ENCODE measurements around the gene XPO6. TPM values are rescaled to one million over a fixed set of nuclear protein-coding genes. Genes with fewer than 3 reads are reported as not detected.

The XPO6 gene
- total RNA-seq, 2 donors from 2014 or later: 17.9 to 29.8 TPM

- H3K4me1 ChIP-seq: peaks cover 0 to 19% of the 10 kb centered on the region in 2 donors
- no peak overlapping the region for H3K4me3 ChIP-seq
- DNase-seq (ENCODE audit: low spot score): no peak
- H3K27ac ChIP-seq: no peak overlapping the region
- TF ChIP-seq CTCF (IDR thresholded peaks at IDR 0.05): no peak
- peaks cover 13% of the 10 kb centered on the region for H3K36me3 ChIP-seq
- no peaks in the 10 kb centered on the region for H3K9me3 ChIP-seq
- H3K27me3 ChIP-seq: no peaks in the 10 kb centered on the region
Measured at GRCh38 chr16:28161626-28162025, 50.1 kb downstream of the XPO6 start.

GRCh38 chr16:28158136-28158535 is 53.6 kb downstream of the XPO6 start:
- H3K4me1 ChIP-seq: peaks cover 0 to 11% of the 10 kb centered on the region in 2 donors
- no peaks in the 10 kb centered on the region for H3K27me3 ChIP-seq
- H3K4me3 ChIP-seq: no peak overlapping the region
- no peak overlapping the region for H3K27ac ChIP-seq
- H3K9me3 ChIP-seq: no peaks in the 10 kb centered on the region
- no peak for TF ChIP-seq CTCF (IDR thresholded peaks at IDR 0.05)
- H3K36me3 ChIP-seq: peaks cover 23% of the 10 kb centered on the region
- DNase-seq (ENCODE audit: low spot score): no peak

GRCh38 chr16:28156056-28156680 is 55.6 kb downstream of the XPO6 start:
- Histone ChIP-seq H3K27me3 (no peaks in the 10 kb centered on the region), H3K4me3 (no peak overlapping the region), H3K4me1 (peaks cover 0 to 11% of the 10 kb centered on the region in 2 donors), H3K27ac (no peak overlapping the region), H3K9me3 (no peaks in the 10 kb centered on the region), H3K36me3 (peaks cover 42% of the 10 kb centered on the region)
- no peak for DNase-seq (ENCODE audit: low spot score)
- no peak for TF ChIP-seq CTCF (IDR thresholded peaks at IDR 0.05)

GRCh38 chr16:28155293-28155692 is 56.5 kb downstream of the XPO6 start:
- no peak overlapping the region for H3K27ac ChIP-seq
- DNase-seq (ENCODE audit: low spot score): no peak
- peaks cover 46% of the 10 kb centered on the region for H3K36me3 ChIP-seq

GRCh38 chr16:28151180-28151579 is 60.6 kb downstream of the XPO6 start:
- Histone ChIP-seq H3K27ac (no peak overlapping the region), H3K27me3 (no peaks in the 10 kb centered on the region), H3K4me3 (no peak overlapping the region), H3K36me3 (peaks cover 80% of the 10 kb centered on the region), H3K9me3 (no peaks in the 10 kb centered on the region), H3K4me1 (no peaks in the 10 kb centered on the region)
- DNase-seq (ENCODE audit: low spot score): no peak
- no peak for TF ChIP-seq CTCF (IDR thresholded peaks at IDR 0.05)

More at GRCh38 chr16:28155293-28155692, 56.5 kb downstream of the XPO6 start:
- H3K27me3 ChIP-seq: no peaks in the 10 kb centered on the region
- no peak for TF ChIP-seq CTCF (IDR thresholded peaks at IDR 0.05)
- H3K9me3 ChIP-seq: no peaks in the 10 kb centered on the region
- H3K4me1 ChIP-seq: peaks cover 0 to 11% of the 10 kb centered on the region in 2 donors
- no peak overlapping the region for H3K4me3 ChIP-seq
